Measurements from ENCODE around the gene NDUFAB1.

The NDUFAB1 gene

GRCh38 chr16:23573817-23574216 lies 22.3 kb downstream of the NDUFAB1 start:
- TF ChIP-seq CTCF (IDR thresholded peaks at IDR 0.05): no peak
- no peaks in the 10 kb centered on the region for H3K36me3 ChIP-seq (ENCODE audit: control insufficient read depth, insufficient read depth, low read length)
- H3K9ac ChIP-seq: no peak overlapping the region
- H3K79me2 ChIP-seq: no peaks in the 10 kb centered on the region
- H3K9me3 ChIP-seq (ENCODE audit: control insufficient read depth, low read length): no peaks in the 10 kb centered on the region
- H3K4me3 ChIP-seq (ENCODE audit: low read depth, low read length): no peak overlapping the region
- no peak overlapping the region for H3K4me2 ChIP-seq (ENCODE audit: low read length)
- no peak overlapping the region for H2AFZ ChIP-seq
- H3K27ac ChIP-seq: no peak overlapping the region
- no peaks in the 10 kb centered on the region for H3K4me1 ChIP-seq
- H3K27me3 ChIP-seq (ENCODE audit: control insufficient read depth, insufficient read depth, low read length): no peaks in the 10 kb centered on the region

GRCh38 chr16:23572394-23572793 lies 23.7 kb downstream of the NDUFAB1 start:
- H3K79me2 ChIP-seq: no peaks in the 10 kb centered on the region
- no peak overlapping the region for H3K9ac ChIP-seq
- TF ChIP-seq CTCF (IDR thresholded peaks at IDR 0.05): no peak
- no peaks in the 10 kb centered on the region for H3K4me1 ChIP-seq
- H2AFZ ChIP-seq: no peak overlapping the region
- no peak overlapping the region for H3K4me2 ChIP-seq (ENCODE audit: low read length)
- H3K36me3 ChIP-seq (ENCODE audit: control insufficient read depth, insufficient read depth, low read length): no peaks in the 10 kb centered on the region
- H3K9me3 ChIP-seq (ENCODE audit: control insufficient read depth, low read length): no peaks in the 10 kb centered on the region
- no peak overlapping the region for H3K27ac ChIP-seq
- no peak overlapping the region for H3K4me3 ChIP-seq (ENCODE audit: low read depth, low read length)
- H3K27me3 ChIP-seq (ENCODE audit: control insufficient read depth, insufficient read depth, low read length): no peaks in the 10 kb centered on the region

GRCh38 chr16:23571895-23572294 lies 24.2 kb downstream of the NDUFAB1 start:
- TF ChIP-seq CTCF (IDR thresholded peaks at IDR 0.05): no peak
- Histone ChIP-seq H3K4me1 (no peaks in the 10 kb centered on the region), H3K4me3 (ENCODE audit: low read depth, low read length) (no peak overlapping the region), H3K79me2 (no peaks in the 10 kb centered on the region), H3K9ac (no peak overlapping the region), H3K27me3 (ENCODE audit: control insufficient read depth, insufficient read depth, low read length) (no peaks in the 10 kb centered on the region), H3K36me3 (ENCODE audit: control insufficient read depth, insufficient read depth, low read length) (no peaks in the 10 kb centered on the region), H3K27ac (no peak overlapping the region), H3K4me2 (ENCODE audit: low read length) (no peak overlapping the region), H3K9me3 (ENCODE audit: control insufficient read depth, low read length) (no peaks in the 10 kb centered on the region), H2AFZ (no peak overlapping the region)

- Histone ChIP-seq H3K4me3 (ENCODE audit: low read depth, low read length) (no peak overlapping the region), H3K27ac (no peak overlapping the region), H3K9ac (no peak overlapping the region), H3K79me2 (no peaks in the 10 kb centered on the region), H3K4me2 (ENCODE audit: low read length) (no peak overlapping the region), H3K4me1 (no peaks in the 10 kb centered on the region), H3K36me3 (ENCODE audit: control insufficient read depth, insufficient read depth, low read length) (no peaks in the 10 kb centered on the region), H2AFZ (no peak overlapping the region), H3K9me3 (ENCODE audit: control insufficient read depth, low read length) (no peaks in the 10 kb centered on the region), H3K27me3 (ENCODE audit: control insufficient read depth, insufficient read depth, low read length) (no peaks in the 10 kb centered on the region)
- TF ChIP-seq CTCF (IDR thresholded peaks at IDR 0.05): no peak
These were observed 25.0 kb downstream of the NDUFAB1 start for GRCh38 chr16:23570992-23571632.

GRCh38 chr16:23567602-23568001 lies 28.5 kb downstream of the NDUFAB1 start:
- Histone ChIP-seq H3K36me3 (ENCODE audit: control insufficient read depth, insufficient read depth, low read length) (no peaks in the 10 kb centered on the region), H3K4me3 (ENCODE audit: low read depth, low read length) (no peak overlapping the region)
- TF ChIP-seq CTCF (IDR thresholded peaks at IDR 0.05): no peak

More at GRCh38 chr16:23567602-23568001, 28.5 kb downstream of the NDUFAB1 start:
- Histone ChIP-seq H3K4me2 (ENCODE audit: low read length) (no peak overlapping the region), H3K27ac (no peak overlapping the region), H3K27me3 (ENCODE audit: control insufficient read depth, insufficient read depth, low read length) (no peaks in the 10 kb centered on the region), H3K79me2 (no peaks in the 10 kb centered on the region), H3K9ac (no peak overlapping the region), H2AFZ (no peak overlapping the region), H3K4me1 (no peaks in the 10 kb centered on the region), H3K9me3 (ENCODE audit: control insufficient read depth, low read length) (no peaks in the 10 kb centered on the region)
